ENCODE data around the gene TBCEL. TPM values are rescaled to one million over a fixed set of nuclear protein-coding genes. Genes with fewer than 3 reads are reported as not detected.

TBCEL gene, protein sequence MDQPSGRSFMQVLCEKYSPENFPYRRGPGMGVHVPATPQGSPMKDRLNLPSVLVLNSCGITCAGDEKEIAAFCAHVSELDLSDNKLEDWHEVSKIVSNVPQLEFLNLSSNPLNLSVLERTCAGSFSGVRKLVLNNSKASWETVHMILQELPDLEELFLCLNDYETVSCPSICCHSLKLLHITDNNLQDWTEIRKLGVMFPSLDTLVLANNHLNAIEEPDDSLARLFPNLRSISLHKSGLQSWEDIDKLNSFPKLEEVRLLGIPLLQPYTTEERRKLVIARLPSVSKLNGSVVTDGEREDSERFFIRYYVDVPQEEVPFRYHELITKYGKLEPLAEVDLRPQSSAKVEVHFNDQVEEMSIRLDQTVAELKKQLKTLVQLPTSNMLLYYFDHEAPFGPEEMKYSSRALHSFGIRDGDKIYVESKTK
- total RNA-seq, result 10 to 100 TPM; 30.4 to 52.7 (median 31.9) TPM

DNA sequence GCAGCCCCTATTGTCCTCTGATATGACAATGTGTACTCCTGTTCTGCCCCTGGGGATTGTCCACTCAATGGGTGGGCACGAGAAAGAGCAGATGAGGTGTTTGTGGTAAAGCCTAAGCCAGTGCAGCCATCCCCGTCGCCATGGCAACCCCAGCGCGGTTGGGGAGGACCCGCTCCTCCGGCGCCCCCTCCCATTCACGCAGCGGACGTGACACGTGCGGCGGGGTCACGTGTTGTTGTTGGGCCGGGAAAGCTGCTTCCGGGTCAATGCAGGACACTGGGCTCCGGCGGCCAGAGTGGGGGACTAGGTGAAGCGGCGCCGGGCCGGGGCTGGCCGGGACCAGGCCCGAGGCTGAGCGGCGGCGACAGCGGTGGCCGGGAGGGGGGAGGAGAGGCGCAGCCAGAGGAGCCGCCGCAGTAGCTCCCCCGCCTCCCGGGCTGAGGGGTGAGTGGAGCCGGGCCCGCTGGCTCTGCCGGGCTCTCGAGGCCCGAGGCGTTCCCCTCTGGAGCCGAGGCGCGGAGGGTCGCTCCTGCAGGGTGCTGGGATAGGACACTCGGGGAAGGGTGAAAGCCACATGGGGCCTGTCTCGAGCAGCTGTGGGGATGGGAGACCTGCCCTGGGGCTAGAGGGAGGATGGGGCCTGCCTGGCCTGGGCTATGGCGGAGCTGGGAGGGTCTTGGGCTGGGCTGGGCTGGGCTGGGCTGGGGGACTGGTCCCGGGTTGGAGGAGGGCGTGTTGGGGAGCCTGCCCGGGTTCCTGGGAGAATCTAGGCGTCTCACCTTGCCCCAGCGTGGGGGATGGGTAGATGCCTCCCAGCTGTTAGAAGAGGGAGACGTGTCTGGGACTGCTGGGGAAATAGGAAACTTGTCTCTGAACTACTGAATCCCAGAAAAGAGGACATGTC is at the start of gene TBCEL:
TBCEL (plus strand) TSS at position 255 of the 904 bp plus-strand sequence. CDS start 21,589 bp downstream, outside the sequence.
- TF ChIP-seq, protein P1, sequence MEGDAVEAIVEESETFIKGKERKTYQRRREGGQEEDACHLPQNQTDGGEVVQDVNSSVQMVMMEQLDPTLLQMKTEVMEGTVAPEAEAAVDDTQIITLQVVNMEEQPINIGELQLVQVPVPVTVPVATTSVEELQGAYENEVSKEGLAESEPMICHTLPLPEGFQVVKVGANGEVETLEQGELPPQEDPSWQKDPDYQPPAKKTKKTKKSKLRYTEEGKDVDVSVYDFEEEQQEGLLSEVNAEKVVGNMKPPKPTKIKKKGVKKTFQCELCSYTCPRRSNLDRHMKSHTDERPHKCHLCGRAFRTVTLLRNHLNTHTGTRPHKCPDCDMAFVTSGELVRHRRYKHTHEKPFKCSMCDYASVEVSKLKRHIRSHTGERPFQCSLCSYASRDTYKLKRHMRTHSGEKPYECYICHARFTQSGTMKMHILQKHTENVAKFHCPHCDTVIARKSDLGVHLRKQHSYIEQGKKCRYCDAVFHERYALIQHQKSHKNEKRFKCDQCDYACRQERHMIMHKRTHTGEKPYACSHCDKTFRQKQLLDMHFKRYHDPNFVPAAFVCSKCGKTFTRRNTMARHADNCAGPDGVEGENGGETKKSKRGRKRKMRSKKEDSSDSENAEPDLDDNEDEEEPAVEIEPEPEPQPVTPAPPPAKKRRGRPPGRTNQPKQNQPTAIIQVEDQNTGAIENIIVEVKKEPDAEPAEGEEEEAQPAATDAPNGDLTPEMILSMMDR (IDR thresholded peaks at IDR 0.05), result peak in 1 of 6 experiments; percentile 10
- TF ChIP-seq POLR2AphosphoS5 (IDR thresholded peaks at IDR 0.05), result peak; percentile 74 to 76
- TF ChIP-seq POLR2A (IDR thresholded peaks at IDR 0.05), result peak in 3 of 4 donors; percentile 32 to 70 (median 65)
- peak in 1 of 4 donors; percentile 4 for TF ChIP-seq EP300 (IDR thresholded peaks at IDR 0.05)
- H3K9me3 ChIP-seq, result no peaks in the 10 kb centered on the region
- DNase-seq (peak; percentile 86 to 95), ATAC-seq (ENCODE audit: low FRiP score in 2 of 2) (peak; percentile 91 to 95)
- H3K27me3 ChIP-seq, result no peaks in the 10 kb centered on the region
- peak within 1 kb of the TSS; percentile 67 to 97 (median 77) for H3K4me3 ChIP-seq
- 1 to 2% methylated on average over 14 to 39 of the region's 54 CpGs for WGBS, 2 donors
- H3K36me3 ChIP-seq, result no peaks in the 10 kb centered on the region
- H3K27ac ChIP-seq, result peak within 1 kb of the TSS; percentile 83 to 88 (median 87)
- peaks cover 6 to 35% (median 14%) of the 10 kb centered on the region in 4 donors for H3K4me1 ChIP-seq

DNA sequence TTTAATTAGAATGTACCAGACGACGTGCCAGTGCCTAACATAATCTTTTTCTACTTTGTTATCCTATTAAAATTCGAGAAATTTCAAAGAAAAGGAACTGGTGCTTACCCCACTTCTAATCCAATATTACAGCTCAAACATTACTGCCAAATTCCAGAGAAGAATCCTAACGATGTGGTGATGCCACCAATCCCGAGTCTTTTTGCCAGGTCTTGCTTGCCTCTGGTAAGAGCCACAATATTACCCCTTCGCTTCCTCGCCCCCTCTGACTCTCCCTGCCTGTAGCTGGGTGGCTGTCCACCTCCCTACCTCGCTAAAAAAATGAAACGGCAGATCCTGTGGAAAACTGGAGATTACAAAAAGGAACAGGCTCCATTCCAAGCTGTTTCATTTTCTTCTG is 49.4 kb upstream of the TBCEL start:
- DNase-seq, result no peak
- no peaks in the 10 kb centered on the region for H3K9me3 ChIP-seq
- no peak overlapping the region for H3K27ac ChIP-seq
- no peak overlapping the region for H3K4me3 ChIP-seq
- no peaks in the 10 kb centered on the region for H3K4me1 ChIP-seq
- no peak for TF ChIP-seq POLR2AphosphoS5 (IDR thresholded peaks at IDR 0.05)
- no peak for TF ChIP-seq EP300 (IDR thresholded peaks at IDR 0.05)
- TF ChIP-seq, protein P1 (IDR thresholded peaks at IDR 0.05), result no peak
- no peak for TF ChIP-seq POLR2A (IDR thresholded peaks at IDR 0.05)
- no peaks in the 10 kb centered on the region for H3K27me3 ChIP-seq
- ATAC-seq (ENCODE audit: low FRiP score in 2 of 2), result no peak
- H3K36me3 ChIP-seq, result no peaks in the 10 kb centered on the region
- 64 to 65% methylated on average over 9 of the region's 9 CpGs for WGBS, 2 donors

DNA sequence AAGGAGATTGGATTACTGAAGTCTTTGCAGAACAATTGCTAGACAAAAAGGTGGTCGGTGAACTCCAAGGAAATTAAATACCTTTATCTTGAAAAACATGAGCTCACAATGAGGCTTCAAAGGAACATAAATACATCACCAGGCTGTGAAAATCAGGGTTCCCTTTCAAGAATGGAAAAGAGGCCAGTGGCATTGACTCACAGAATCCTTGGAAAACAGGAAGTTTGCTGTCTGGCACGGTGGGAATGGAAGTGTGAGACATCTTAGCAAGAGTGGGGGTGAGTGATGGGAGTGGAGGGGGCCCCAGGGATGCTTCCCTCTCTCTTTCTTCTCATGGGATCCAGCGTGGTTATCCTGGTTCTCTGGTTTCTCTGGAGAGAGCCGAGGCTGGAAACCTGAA is 48.9 kb upstream of the TBCEL start:
- DNase-seq, result no peak
- ATAC-seq (ENCODE audit: low FRiP score in 2 of 2), result no peak
- WGBS, 2 donors, result 38% methylated on average over 4 of the region's 4 CpGs
- no peak overlapping the region for H3K27ac ChIP-seq
- H3K9me3 ChIP-seq, result no peaks in the 10 kb centered on the region
- no peaks in the 10 kb centered on the region for H3K36me3 ChIP-seq
- no peaks in the 10 kb centered on the region for H3K27me3 ChIP-seq
- H3K4me1 ChIP-seq, result no peaks in the 10 kb centered on the region
- no peak overlapping the region for H3K4me3 ChIP-seq
- TF ChIP-seq EP300 (IDR thresholded peaks at IDR 0.05) (no peak), POLR2A (IDR thresholded peaks at IDR 0.05) (no peak), POLR2AphosphoS5 (IDR thresholded peaks at IDR 0.05) (no peak)
- TF ChIP-seq, protein P1 (IDR thresholded peaks at IDR 0.05), result no peak

DNA sequence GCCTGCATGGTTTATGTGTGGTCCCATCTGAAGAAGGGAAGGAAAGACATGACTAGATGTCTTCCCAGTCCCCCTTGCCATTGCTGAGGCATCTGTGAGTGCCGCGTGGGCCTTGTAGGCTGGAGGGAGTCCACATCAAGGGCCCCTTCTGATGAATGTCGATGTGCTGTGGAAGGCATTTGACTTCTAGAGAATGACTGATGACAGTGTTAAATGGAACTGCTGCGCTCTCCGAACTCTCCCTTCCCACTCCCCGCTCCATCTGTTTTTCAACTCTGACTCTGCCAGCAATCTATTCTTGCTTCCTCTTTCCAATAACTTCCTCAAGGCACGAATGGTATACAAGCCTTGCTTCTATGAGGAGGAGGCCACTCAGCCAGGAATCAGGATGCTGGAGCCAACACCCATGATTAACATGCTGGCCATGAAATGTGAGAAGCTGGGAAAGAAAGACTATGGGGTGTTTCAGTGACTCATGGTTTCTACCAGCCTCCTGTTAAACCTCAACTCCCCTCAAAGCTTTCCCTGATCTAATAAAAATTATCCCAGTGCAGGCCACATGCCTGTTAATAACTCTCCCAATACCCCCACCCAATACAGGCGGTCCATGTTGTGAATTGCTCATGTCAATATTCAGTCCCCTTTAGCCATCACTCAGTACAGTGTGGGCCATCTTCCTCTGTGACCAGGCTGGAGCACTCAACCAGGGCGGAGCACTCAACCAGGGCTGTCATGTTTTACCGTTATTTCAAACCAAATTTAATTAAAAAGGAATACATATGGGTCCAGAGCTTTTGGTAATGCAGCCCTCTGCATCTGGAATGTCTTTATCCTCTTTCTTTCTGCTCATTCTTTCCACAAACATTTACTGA is 46.4 kb upstream of the TBCEL start:
- Histone ChIP-seq H3K36me3 (no peaks in the 10 kb centered on the region), H3K27me3 (no peaks in the 10 kb centered on the region), H3K9me3 (no peaks in the 10 kb centered on the region), H3K27ac (no peak overlapping the region), H3K4me1 (no peaks in the 10 kb centered on the region), H3K4me3 (no peak overlapping the region)
- TF ChIP-seq EP300 (IDR thresholded peaks at IDR 0.05) (no peak), POLR2A (IDR thresholded peaks at IDR 0.05) (no peak), POLR2AphosphoS5 (IDR thresholded peaks at IDR 0.05) (no peak)
- TF ChIP-seq, protein P1 (IDR thresholded peaks at IDR 0.05), result no peak
- no peak for ATAC-seq (ENCODE audit: low FRiP score in 2 of 2)
- WGBS, 2 donors, result 73 to 88% methylated on average over 10 of the region's 10 CpGs
- no peak for DNase-seq

All from upper lobe of left lung (tissue), 6 donors.